Stimulated activated CD4-positive, alpha-beta T cell treated with anti-CD3 and anti-CD28 coated beads, Interleukin-4, amount 100 ng/mL, for 24 hours (primary cell): ENCODE data around the gene MBD3.
"Not testable (repeated sequence)": the region's sequence is repeated elsewhere in the genome, so short reads cannot be mapped to it uniquely, and the experiment has no call there.

Experiments used
- DNase-seq: peaks from one replicate; pipeline ENCODE4 v3.0.0-alpha.2; 2020

MBD3 gene

GRCh38 chr19:1533510-1534150, 59.0 kb downstream of the MBD3 start:
- no peak for DNase-seq

GRCh38 chr19:1532003-1532402, 60.7 kb downstream of the MBD3 start:
- no peak for DNase-seq

- no peak for DNase-seq
These were observed 61.1 kb downstream of the MBD3 start for GRCh38 chr19:1531587-1531986.

- not testable (repeated sequence) for DNase-seq
These were observed 61.8 kb downstream of the MBD3 start for GRCh38 chr19:1530856-1531255.

GRCh38 chr19:1529430-1529816, 63.2 kb downstream of the MBD3 start:
- no peak for DNase-seq

- no peak for DNase-seq
These were observed 63.9 kb downstream of the MBD3 start for GRCh38 chr19:1528596-1529429.

GRCh38 chr19:1527650-1528309, 64.9 kb downstream of the MBD3 start:
- no peak for DNase-seq

GRCh38 chr19:1526979-1527649, 65.6 kb downstream of the MBD3 start:
- no peak for DNase-seq

GRCh38 chr19:1526066-1526778, 66.4 kb downstream of the MBD3 start:
- DNase-seq = no peak

- DNase-seq = no peak
These were observed 67.3 kb downstream of the MBD3 start for GRCh38 chr19:1525343-1525742.

GRCh38 chr19:1524972-1525325, 67.7 kb downstream of the MBD3 start:
- DNase-seq = no peak

GRCh38 chr19:1524287-1524971, 68.2 kb downstream of the MBD3 start:
- no peak for DNase-seq
